ENCODE data around the gene TTLL5. TPM values are rescaled to one million over a fixed set of nuclear protein-coding genes. Genes with fewer than 3 reads are reported as not detected.

TTLL5 gene
- total and polyA plus RNA-seq, 2 of the 4 experiments (the other 2 are of a cell fraction) = 11.9 to 16.7 TPM

GRCh38 chr14:75981426-75982265 is 320.6 kb downstream of the TTLL5 start, which contains the start of gene TGFB3 (continued):
- no peak for TF ChIP-seq CEBPB (IDR thresholded peaks at IDR 0.05; ENCODE audit: low read depth, low read length)
- TF ChIP-seq POLR2A (IDR thresholded peaks at IDR 0.05; ENCODE audit: low read depth, low read length) = peak; percentile 75
- peak; percentile 84 for TF ChIP-seq MAZ (IDR thresholded peaks at IDR 0.05; ENCODE audit: borderline replicate concordance, low read depth, low read length)
- no peak for TF ChIP-seq FOS (IDR thresholded peaks at IDR 0.05; ENCODE audit: low read depth, low read length)
- TF ChIP-seq CHD1 (IDR thresholded peaks at IDR 0.05; ENCODE audit: low read depth, low read length) = 0 out of 2 replicates have a peak, but pooled peaks have one; percentile 45
